H1 (cell line): ENCODE measurements around the gene KRT222. TPM values are rescaled to one million over a fixed set of nuclear protein-coding genes. Genes with fewer than 3 reads are reported as not detected.

Experiments
- CTCF ChIA-PET: fragments of 300-600 bp; sonication (Branson Sonifier 250); formaldehyde crosslinking; loops from one replicate; lab custom pipeline; 2021; ENCODE audit not compliant: partially characterized antibody; lab: Charles Lee
- POLR2A ChIA-PET: fragments of 300-600 bp; sonication (Branson Sonifier 250); formaldehyde crosslinking; loops from one replicate; lab custom pipeline; 2021; ENCODE audit warnings: inconsistent platforms; ENCODE audit not compliant: partially characterized antibody; lab: Charles Lee
- DNase-seq, 2 experiments: peaks; one replicate each; pipeline versions ENCODE4 v3.0.0 to v3.0.0-alpha.2; 2010 to 2022; ENCODE audit warnings: low spot score in 2 of 2, low read depth in 1 of 2, mixed read lengths in 1 of 2
- FAIRE-seq: peaks from 2 replicates; lab custom pipeline; 2011; peaks lifted over from hg19 to GRCh38; lab: Jason Lieb, UNC
- H2AFZ ChIP-seq: 2 replicates; pipeline ENCODE4 v1.8.1; 2012; ENCODE audit warnings: low read length, inconsistent platforms
- H2AK5ac ChIP-seq: 2 replicates; pipeline ENCODE4 v1.6.1; 2013; ENCODE audit warnings: low read depth, low read length
- H2BK120ac ChIP-seq: replicated peaks from 2 replicates; pipeline ENCODE3; 2013; ENCODE audit warnings: low read depth, low read length, inconsistent platforms
- H2BK12ac ChIP-seq: 2 replicates; pipeline ENCODE4 v1.6.1; 2013; ENCODE audit warnings: low read depth, low read length
- H2BK15ac ChIP-seq: 2 replicates; pipeline ENCODE4 v1.6.1; 2013; ENCODE audit warnings: low read length
- H2BK20ac ChIP-seq: 2 replicates; pipeline ENCODE4 v1.6.1; 2013; ENCODE audit warnings: low read length
- H2BK5ac ChIP-seq: 2 replicates; pipeline ENCODE4 v1.6.1; 2013; ENCODE audit warnings: low read depth, low read length
- H3K14ac ChIP-seq: 2 replicates; pipeline ENCODE4 v1.6.1; 2013; ENCODE audit warnings: inconsistent platforms; ENCODE audit not compliant: insufficient read length
- H3K18ac ChIP-seq: 2 replicates; pipeline ENCODE4 v1.6.1; 2013; ENCODE audit warnings: low read length; ENCODE audit errors: extremely low read depth
- H3K23ac ChIP-seq: 2 replicates; pipeline ENCODE4 v1.6.1; 2013; ENCODE audit warnings: inconsistent platforms; ENCODE audit not compliant: insufficient read length
- H3K23me2 ChIP-seq: 2 replicates; pipeline ENCODE4 v1.6.1; 2013; ENCODE audit warnings: low read depth, low read length
- H3K27ac ChIP-seq: 2 replicates; pipeline ENCODE4 v1.6.1; 2011; ENCODE audit warnings: low read depth, low read length, inconsistent platforms
- H3K27me3 ChIP-seq, 4 experiments: replicated peaks in 1 of 4; 1 replicate in 1 of 4; 2 replicates in 3 of 4; pipeline versions ENCODE4 v1.6.1 to v1.8.1; 2011 to 2013; ENCODE audit warnings: low read length in 3 of 4, mild to moderate bottlenecking in 3 of 4, inconsistent platforms in 2 of 4, mixed read lengths in 2 of 4, moderate library complexity in 1 of 4; ENCODE audit not compliant: control insufficient read depth in 3 of 4, insufficient read depth in 3 of 4; ENCODE audit errors: extremely low read depth in 1 of 4
- H3K36me3 ChIP-seq, 4 experiments: 2 replicates each; pipeline versions ENCODE4 v1.6.1 to v1.8.1; 2011 to 2013; ENCODE audit warnings: mild to moderate bottlenecking in 4 of 4, low read length in 3 of 4, moderate library complexity in 2 of 4, control low read depth in 1 of 4, inconsistent platforms in 1 of 4; ENCODE audit not compliant: insufficient read depth in 4 of 4, control insufficient read depth in 2 of 4
- H3K4ac ChIP-seq: replicated peaks from 2 replicates; pipeline ENCODE3; 2013; ENCODE audit warnings: low read length, low read depth, mixed read lengths, inconsistent platforms; ENCODE audit not compliant: insufficient read length
- H3K4me1 ChIP-seq, 4 experiments: replicated peaks in 1 of 4; 1 replicate in 1 of 4; 2 replicates in 3 of 4; pipeline versions ENCODE4 v1.6.1 to v1.8.1; 2011 to 2013; ENCODE audit warnings: low read length in 3 of 4, inconsistent platforms in 2 of 4, mixed read lengths in 1 of 4; ENCODE audit not compliant: insufficient read depth in 4 of 4, control insufficient read depth in 3 of 4
- H3K4me2 ChIP-seq, 2 experiments: 2 replicates each; pipeline versions ENCODE4 v1.6.1 to v1.8.1; 2011 to 2013; ENCODE audit warnings: low read depth in 2 of 2, low read length in 2 of 2, control low read depth in 1 of 2, inconsistent platforms in 1 of 2, mild to moderate bottlenecking in 1 of 2; ENCODE audit not compliant: insufficient read depth in 1 of 2
- H3K4me3 ChIP-seq, 4 experiments: fragments of 200-600, 300-600 bp in 1 of 4; sonication (generic), shearing (Covaris generic), sonication (Bioruptor Twin) in 1 of 4; 2 replicates each; pipeline versions ENCODE4 v1.5.1 to v1.8.1; 2011 to 2016; ENCODE audit warnings: low read length in 4 of 4, low read depth in 3 of 4, control low read depth in 2 of 4, inconsistent platforms in 2 of 4, mild to moderate bottlenecking in 2 of 4, mixed read lengths in 1 of 4, moderate library complexity in 1 of 4; ENCODE audit not compliant: insufficient read depth in 2 of 4; ENCODE audit errors: extremely low read depth in 1 of 4
- H3K56ac ChIP-seq: replicated peaks from 2 replicates; pipeline ENCODE3; 2013; ENCODE audit warnings: low read depth, mild to moderate bottlenecking, mixed read lengths, low read length, inconsistent platforms; ENCODE audit not compliant: insufficient read length
- H3K79me1 ChIP-seq: 2 replicates; pipeline ENCODE4 v1.6.1; 2013; ENCODE audit warnings: low read depth, low read length, control low read depth
- H3K79me2 ChIP-seq, 2 experiments: 2 replicates each; pipeline versions ENCODE4 v1.6.1 to v1.8.1; 2012 to 2013; ENCODE audit warnings: low read length in 2 of 2, mild to moderate bottlenecking in 2 of 2, inconsistent platforms in 1 of 2; ENCODE audit not compliant: insufficient read depth in 2 of 2, control insufficient read depth in 1 of 2
- H3K9ac ChIP-seq, 4 experiments: replicated peaks in 1 of 4; 1 replicate in 1 of 4; 2 replicates in 3 of 4; pipeline versions ENCODE4 v1.6.1 to v1.8.1; 2011 to 2013; ENCODE audit warnings: low read depth in 3 of 4, low read length in 3 of 4, control low read depth in 2 of 4, mild to moderate bottlenecking in 2 of 4, moderate library complexity in 2 of 4, inconsistent platforms in 1 of 4; ENCODE audit errors: extremely low read depth in 1 of 4
- H3K9me3 ChIP-seq, 2 experiments: 2 replicates each; pipeline versions ENCODE4 v1.6.1 to v1.8.1; 2012 to 2013; ENCODE audit warnings: mild to moderate bottlenecking in 2 of 2, moderate library complexity in 2 of 2, control low read depth in 1 of 2, inconsistent platforms in 1 of 2, low read depth in 1 of 2, low read length in 1 of 2, mixed read lengths in 1 of 2; ENCODE audit not compliant: insufficient read depth in 2 of 2
- H4K20me1 ChIP-seq, 2 experiments: replicated peaks in 1 of 2; 2 replicates each; pipeline versions ENCODE3 to v1.8.1; 2011 to 2013; ENCODE audit warnings: inconsistent platforms in 2 of 2, low read length in 2 of 2, mild to moderate bottlenecking in 1 of 2; ENCODE audit not compliant: insufficient read depth in 2 of 2, control insufficient read depth in 1 of 2
- H4K5ac ChIP-seq: 2 replicates; pipeline ENCODE4 v1.6.1; 2013; ENCODE audit warnings: low read length, low read depth, mixed read lengths, inconsistent platforms; ENCODE audit not compliant: insufficient read length
- H4K8ac ChIP-seq: 2 replicates; pipeline ENCODE4 v1.8.0; 2013; ENCODE audit warnings: mild to moderate bottlenecking, moderate library complexity, low read length, inconsistent platforms; ENCODE audit not compliant: insufficient read depth; ENCODE audit errors: extremely low read depth
- H4K91ac ChIP-seq: replicated peaks from 2 replicates; pipeline ENCODE3; 2013; ENCODE audit warnings: low read length, mixed read lengths, inconsistent platforms; ENCODE audit not compliant: insufficient read length
- BCL11A ChIP-seq, 2 experiments: IDR thresholded peaks; one replicate each; pipeline ENCODE4 v1.6.1; 2011; ENCODE audit warnings: low read depth in 2 of 2, low read length in 2 of 2, mild to moderate bottlenecking in 2 of 2
- CEBPB ChIP-seq: IDR thresholded peaks from 2 replicates; pipeline ENCODE4 v1.6.1; 2012; ENCODE audit warnings: low read depth, low read length
- CREB1 ChIP-seq: IDR thresholded peaks from 2 replicates; pipeline ENCODE4 v1.6.1; 2012; ENCODE audit warnings: inconsistent platforms
- GABPA ChIP-seq: IDR thresholded peaks from 2 replicates; pipeline ENCODE4 v1.6.1; 2011; ENCODE audit warnings: mild to moderate bottlenecking, low read length, moderate library complexity, borderline replicate concordance; ENCODE audit not compliant: insufficient read depth
- GTF2F1 ChIP-seq: IDR thresholded peaks from 2 replicates; pipeline ENCODE4 v1.6.1; 2012; ENCODE audit warnings: low read depth, low read length, improper control_type of control experiment, borderline replicate concordance
- HDAC2 ChIP-seq, 2 experiments: fragments of 300-600 bp in 1 of 2; sonication (generic) in 1 of 2; IDR thresholded peaks; 2 replicates each; pipeline ENCODE4 v1.6.1; 2011 to 2012; ENCODE audit warnings: low read depth in 2 of 2, low read length in 2 of 2, mild to moderate bottlenecking in 2 of 2, moderate library complexity in 2 of 2, borderline replicate concordance in 1 of 2, inconsistent platforms in 1 of 2
- KDM5A ChIP-seq: fragments of 200-600 bp; IDR thresholded peaks from 2 replicates; pipeline ENCODE4 v1.7.1; 2012; ENCODE audit warnings: mild to moderate bottlenecking, low read length, inconsistent platforms, mixed read lengths
- MAFK ChIP-seq: IDR thresholded peaks from 2 replicates; pipeline ENCODE4 v1.6.1; 2012; ENCODE audit warnings: low read depth, mild to moderate bottlenecking, improper control_type of control experiment, low read length
- MAX ChIP-seq: IDR thresholded peaks from 2 replicates; pipeline ENCODE4 v1.6.1; 2012; ENCODE audit warnings: inconsistent platforms
- NANOG ChIP-seq: IDR thresholded peaks from 2 replicates; pipeline ENCODE4 v1.6.1; 2011; ENCODE audit warnings: low read length, low read depth, mild to moderate bottlenecking, inconsistent platforms; ENCODE audit not compliant: insufficient read depth, poor library complexity, severe bottlenecking
- RBBP5 ChIP-seq: IDR thresholded peaks from 2 replicates; pipeline ENCODE4 v1.7.1; 2012; ENCODE audit warnings: low read depth, mild to moderate bottlenecking, inconsistent platforms, low read length, moderate library complexity, borderline replicate concordance
- RXRA ChIP-seq: IDR thresholded peaks from 2 replicates; pipeline ENCODE4 v1.6.1; 2011; ENCODE audit warnings: low read depth, mild to moderate bottlenecking, low read length, moderate library complexity; ENCODE audit not compliant: insufficient read depth
- SAP30 ChIP-seq: fragments of 300-600 bp; sonication (generic); IDR thresholded peaks from 2 replicates; pipeline ENCODE4 v1.7.1; 2012; ENCODE audit warnings: low read length, moderate library complexity, mild to moderate bottlenecking, inconsistent platforms; ENCODE audit not compliant: insufficient read depth, insufficient replicate concordance
- SIRT6 ChIP-seq: IDR thresholded peaks from one replicate; pipeline ENCODE4 v1.7.1; 2012; ENCODE audit warnings: low read length, inconsistent platforms
- WGBS, 2 experiments: shearing (Covaris generic) in 1 of 2; methylation state at CpG; one replicate each; pipeline versions ENCODE4 v1.1.6 to v1.1.7; 2013 to 2015; ENCODE audit warnings: low lambda C conversion rate in 2 of 2, mixed read lengths in 2 of 2, inconsistent platforms in 1 of 2, low coverage in 1 of 2, missing lambda C conversion rate in 1 of 2; ENCODE audit not compliant: insufficient replicate concordance in 2 of 2, insufficient coverage in 1 of 2, insufficient read length in 1 of 2; ENCODE audit errors: extremely low coverage in 1 of 2, missing lambda C conversion rate in 1 of 2; 5-methylcytosine and 5-hydroxymethylcytosine counted together
- polyA plus RNA-seq, 7 experiments: library from polyadenylated mRNA; depleted of rRNA in 3 of 7; stranded (reverse) in 5 of 7; unstranded in 2 of 7; fragments of >200 nt in 5 of 7; fragments of 200-250 nt in 2 of 7; gene quantifications; 1 replicate in 5 of 7; 2 replicates in 1 of 7; 4 replicates in 1 of 7; pipeline versions ENCODE4 v1.2.1 to v1.2.3, GENCODE V29; 2011 to 2013; ENCODE audit warnings: missing spikeins in 2 of 7, mixed read lengths in 2 of 7
- total RNA-seq: library from RNA; stranded (reverse); fragmentation: NEBNext Ultra II Directional; extraction: Animal tissue kit (Norgen Biotek cat#: 25700); gene quantifications from 2 replicates; pipeline ENCODE4 v1.2.1, GENCODE V29; 2021

The KRT222 gene
- total and polyA plus RNA-seq, 2 of the 8 experiments (the other 6 are each of a cell fraction or from before 2014, with no cell fraction given), result 0.08 to 0.61 TPM

- Histone ChIP-seq H3K4me2 (no peak overlapping the region), H2BK5ac (no peak overlapping the region), H2BK12ac (no peak overlapping the region), H3K56ac (no peak overlapping the region), H3K18ac (no peak overlapping the region), H3K36me3 (no peaks in the 10 kb centered on the region), H3K23ac (no peak overlapping the region), H2BK15ac (no peak overlapping the region), H3K9me3 (no peaks in the 10 kb centered on the region), H2AK5ac (no peak overlapping the region), H3K4me1 (no peaks in the 10 kb centered on the region), H4K20me1 (no peaks in the 10 kb centered on the region), H3K14ac (no peak overlapping the region), H3K27me3 (no peaks in the 10 kb centered on the region), H3K27ac (no peak overlapping the region), H4K8ac (no peak overlapping the region), H3K23me2 (no peaks in the 10 kb centered on the region), H2AFZ (no peak overlapping the region), H2BK120ac (no peak overlapping the region), H3K79me2 (no peaks in the 10 kb centered on the region), H3K4ac (no peak overlapping the region), H2BK20ac (no peak overlapping the region), H4K91ac (no peak overlapping the region), H3K79me1 (no peaks in the 10 kb centered on the region), H3K9ac (no peak overlapping the region), H4K5ac (no peak overlapping the region), H3K4me3 (no peak overlapping the region)
- POLR2A ChIA-PET, result interaction anchor here (1.1 to 1.2 kb wide), 2 partner anchors 14 to 46 kb away, joined by 3 read pairs; no protein-coding TSS in a partner anchor
- CTCF ChIA-PET, result interaction anchor here (1.0 to 2.4 kb wide), 4 partner anchors 10 to 75 kb away, joined by 3 to 10 read pairs (median 6); no protein-coding TSS in a partner anchor
- FAIRE-seq (no peak), DNase-seq (no peak)
- 86% methylated on average over 9 of the region's 9 CpGs; no CpG with 5 or more reads in 1 of the 2 experiments for WGBS, 2 experiments
- no peak for TF ChIP-seq CEBPB
- no peak for TF ChIP-seq CREB1
- TF ChIP-seq RBBP5, result no peak
- no peak for TF ChIP-seq MAFK
- TF ChIP-seq SAP30, result no peak
- no peak for TF ChIP-seq SIRT6
- no peak for TF ChIP-seq GABPA
- no peak for TF ChIP-seq BCL11A (IDR thresholded peaks at IDR 0.05; ENCODE audit: low read depth in 2 of 2, low read length in 2 of 2)
- no peak for TF ChIP-seq NANOG
- no peak for TF ChIP-seq HDAC2 (IDR thresholded peaks at IDR 0.05; ENCODE audit: borderline replicate concordance in 1 of 2, low read depth in 2 of 2, low read length in 2 of 2)
- no peak for TF ChIP-seq GTF2F1
- TF ChIP-seq RXRA, result no peak
- TF ChIP-seq MAX, result no peak
- no peak for TF ChIP-seq KDM5A
Measured at GRCh38 chr17:40694584-40694983, 29.6 kb upstream of the KRT222 start.
